AG09309 (cell line): ENCODE results near the gene NCOA6.

Experiments used
- DNase-seq: peaks from one replicate; pipeline ENCODE4 v3.0.0-alpha.2; 2010; ENCODE audit warnings: low read depth
- H3K4me3 ChIP-seq: 2 replicates; pipeline ENCODE4 v1.5.1; 2011; ENCODE audit warnings: mild to moderate bottlenecking, low read depth, low read length, moderate library complexity; ENCODE audit not compliant: control insufficient read depth
- TF ChIP-seq, protein P1 (sequence below): IDR thresholded peaks from 2 replicates; pipeline ENCODE4 v1.5.1; 2011; ENCODE audit warnings: mild to moderate bottlenecking, low read depth, low read length, inconsistent platforms; ENCODE audit not compliant: insufficient read depth, control insufficient read depth; ENCODE audit errors: missing control alignments

The NCOA6 gene

GRCh38 chr20:34831936-34832335 is 6.5 kb upstream of the NCOA6 start:
- DNase-seq, result no peak
- H3K4me3 ChIP-seq, result no peak overlapping the region
- TF ChIP-seq, protein P1, sequence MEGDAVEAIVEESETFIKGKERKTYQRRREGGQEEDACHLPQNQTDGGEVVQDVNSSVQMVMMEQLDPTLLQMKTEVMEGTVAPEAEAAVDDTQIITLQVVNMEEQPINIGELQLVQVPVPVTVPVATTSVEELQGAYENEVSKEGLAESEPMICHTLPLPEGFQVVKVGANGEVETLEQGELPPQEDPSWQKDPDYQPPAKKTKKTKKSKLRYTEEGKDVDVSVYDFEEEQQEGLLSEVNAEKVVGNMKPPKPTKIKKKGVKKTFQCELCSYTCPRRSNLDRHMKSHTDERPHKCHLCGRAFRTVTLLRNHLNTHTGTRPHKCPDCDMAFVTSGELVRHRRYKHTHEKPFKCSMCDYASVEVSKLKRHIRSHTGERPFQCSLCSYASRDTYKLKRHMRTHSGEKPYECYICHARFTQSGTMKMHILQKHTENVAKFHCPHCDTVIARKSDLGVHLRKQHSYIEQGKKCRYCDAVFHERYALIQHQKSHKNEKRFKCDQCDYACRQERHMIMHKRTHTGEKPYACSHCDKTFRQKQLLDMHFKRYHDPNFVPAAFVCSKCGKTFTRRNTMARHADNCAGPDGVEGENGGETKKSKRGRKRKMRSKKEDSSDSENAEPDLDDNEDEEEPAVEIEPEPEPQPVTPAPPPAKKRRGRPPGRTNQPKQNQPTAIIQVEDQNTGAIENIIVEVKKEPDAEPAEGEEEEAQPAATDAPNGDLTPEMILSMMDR, result no peak

- TF ChIP-seq, protein P1, result no peak
Observed at GRCh38 chr20:34829191-34829590, 3.7 kb upstream of the NCOA6 start.

DNA sequence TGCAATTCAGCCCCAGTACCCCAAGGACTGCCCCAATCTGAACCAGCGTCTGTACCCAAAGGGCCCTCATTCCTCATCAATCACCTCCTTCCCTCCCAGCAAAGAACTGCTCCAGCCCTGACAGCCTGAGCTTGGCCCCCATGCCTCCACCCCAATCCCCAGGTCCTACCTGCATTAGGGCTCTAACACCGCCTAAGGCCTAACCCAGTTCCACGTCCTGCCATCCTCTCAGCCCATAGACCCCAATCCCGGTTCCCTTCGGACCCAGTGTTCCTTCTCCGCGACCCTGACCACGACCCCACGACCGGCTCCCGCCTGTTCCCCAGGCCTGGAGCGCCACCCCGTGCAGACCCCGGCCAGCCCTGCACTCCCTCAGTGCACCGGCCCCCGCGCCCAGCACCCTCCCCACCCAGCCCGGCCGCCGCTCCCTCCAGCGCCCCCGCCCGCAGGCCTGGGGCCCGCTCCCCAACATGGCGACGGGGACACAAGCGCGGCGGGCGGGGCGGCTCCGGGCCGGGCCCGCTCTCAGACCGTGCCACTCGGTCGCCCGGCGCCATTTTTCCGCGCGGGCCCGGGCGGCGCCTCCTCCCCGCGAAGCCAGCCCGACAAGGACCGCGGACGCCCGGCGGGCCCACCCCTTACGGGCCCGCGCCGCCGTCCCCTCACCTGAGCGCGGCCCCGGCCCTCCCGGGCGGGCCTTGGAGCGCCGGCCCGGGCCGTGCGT is 483 bp downstream of the NCOA6 start:
- H3K4me3 ChIP-seq, result peak overlapping the region; percentile 100
- TF ChIP-seq, protein P1, result no peak
- no peak for DNase-seq

More at GRCh38 chr20:34829191-34829590, 3.7 kb upstream of the NCOA6 start:
- DNase-seq, result no peak
- H3K4me3 ChIP-seq, result no peak overlapping the region

- peak overlapping the region; percentile 100 for H3K4me3 ChIP-seq
- no peak for DNase-seq
- TF ChIP-seq, protein P1, result no peak
Observed at GRCh38 chr20:34824452-34824805, 1.0 kb downstream of the NCOA6 start.

- DNase-seq, result no peak
- H3K4me3 ChIP-seq, result peak overlapping the region; percentile 100
- TF ChIP-seq, protein P1, result no peak
Observed at GRCh38 chr20:34824026-34824425, 1.4 kb downstream of the NCOA6 start.

- TF ChIP-seq, protein P1, result no peak
- H3K4me3 ChIP-seq, result no peak overlapping the region
- DNase-seq, result no peak
Observed at GRCh38 chr20:34820805-34821578, 4.5 kb downstream of the NCOA6 start.

DNA sequence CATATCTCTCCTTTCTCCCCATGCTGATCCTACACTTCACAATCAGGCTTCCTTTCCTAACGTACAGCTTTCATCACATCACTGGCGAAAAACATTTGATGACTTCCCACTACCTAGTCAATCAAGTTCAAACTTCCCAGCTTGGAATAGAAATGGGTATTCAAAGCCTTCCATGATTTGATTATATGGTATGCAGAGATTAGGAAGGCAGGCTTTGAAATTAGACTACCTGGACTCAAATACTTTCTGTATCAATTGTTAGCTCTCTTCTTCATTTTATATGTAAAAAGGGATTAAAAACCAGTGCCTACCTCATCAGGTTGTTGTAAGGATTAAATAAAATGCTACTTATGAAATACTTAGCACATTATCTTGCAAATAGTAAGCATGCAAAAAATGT is 7.7 kb downstream of the NCOA6 start:
- DNase-seq, result no peak
- TF ChIP-seq, protein P1, result no peak

More for the DNA sequence above, 7.7 kb downstream of the NCOA6 start:
- H3K4me3 ChIP-seq, result no peak overlapping the region
